Neural cell (in vitro differentiated cells): ENCODE results near the gene TTC1.

ENCODE experiments used
- EZH2 ChIP-seq: fragments of 200-600, 300-800 bp; shearing (Covaris generic), sonication (generic); IDR thresholded peaks from 2 replicates; pipeline ENCODE4 v1.6.1; 2014; ENCODE audit warnings: antibody characterized with exemption, low read length, borderline replicate concordance, mild to moderate bottlenecking; ENCODE audit not compliant: insufficient read depth, poor library complexity, severe bottlenecking
- MXI1 ChIP-seq: fragments of 450-650 bp; conservative IDR thresholded peaks from 2 replicates; pipeline ENCODE4 v1.6.1; 2014; ENCODE audit warnings: antibody characterized with exemption, mild to moderate bottlenecking; ENCODE audit not compliant: poor library complexity, severe bottlenecking
- POLR2AphosphoS5 ChIP-seq: IDR thresholded peaks from 2 replicates; pipeline ENCODE4 v1.6.1; 2012
- RAD21 ChIP-seq: fragments of 450-650 bp; conservative IDR thresholded peaks from 2 replicates; pipeline ENCODE4 v1.6.1; 2014; ENCODE audit warnings: antibody characterized with exemption, mild to moderate bottlenecking, moderate library complexity
- TF ChIP-seq, protein P1 (sequence below): fragments of 450-650 bp; IDR thresholded peaks from 2 replicates; pipeline ENCODE4 v1.5.1; 2014; ENCODE audit warnings: antibody characterized with exemption, mild to moderate bottlenecking, moderate library complexity; ENCODE audit not compliant: poor library complexity, severe bottlenecking

DNA sequence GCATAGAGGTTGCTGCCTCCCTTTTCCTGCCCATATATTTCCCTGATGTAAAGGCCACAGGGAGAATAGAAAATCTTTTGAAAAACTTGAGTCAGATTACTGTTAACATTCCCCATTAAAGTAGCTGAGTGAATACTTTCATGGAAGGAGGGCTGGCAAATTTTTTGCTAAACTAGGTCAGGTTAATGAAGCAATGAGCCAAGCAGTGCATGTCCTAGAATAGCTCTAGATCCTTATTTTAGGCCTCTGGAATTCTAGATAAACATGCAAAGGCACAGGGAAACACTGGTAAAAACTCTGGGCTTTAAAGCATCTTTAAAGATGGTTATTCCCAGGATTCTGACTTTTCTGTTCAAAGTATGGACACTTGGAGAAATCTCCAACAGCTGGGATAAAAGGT, 27.9 kb downstream of the TTC1 start:
- TF ChIP-seq MXI1 (no peak), POLR2AphosphoS5 (no peak), EZH2 (no peak), RAD21 (no peak)
- TF ChIP-seq, protein P1, sequence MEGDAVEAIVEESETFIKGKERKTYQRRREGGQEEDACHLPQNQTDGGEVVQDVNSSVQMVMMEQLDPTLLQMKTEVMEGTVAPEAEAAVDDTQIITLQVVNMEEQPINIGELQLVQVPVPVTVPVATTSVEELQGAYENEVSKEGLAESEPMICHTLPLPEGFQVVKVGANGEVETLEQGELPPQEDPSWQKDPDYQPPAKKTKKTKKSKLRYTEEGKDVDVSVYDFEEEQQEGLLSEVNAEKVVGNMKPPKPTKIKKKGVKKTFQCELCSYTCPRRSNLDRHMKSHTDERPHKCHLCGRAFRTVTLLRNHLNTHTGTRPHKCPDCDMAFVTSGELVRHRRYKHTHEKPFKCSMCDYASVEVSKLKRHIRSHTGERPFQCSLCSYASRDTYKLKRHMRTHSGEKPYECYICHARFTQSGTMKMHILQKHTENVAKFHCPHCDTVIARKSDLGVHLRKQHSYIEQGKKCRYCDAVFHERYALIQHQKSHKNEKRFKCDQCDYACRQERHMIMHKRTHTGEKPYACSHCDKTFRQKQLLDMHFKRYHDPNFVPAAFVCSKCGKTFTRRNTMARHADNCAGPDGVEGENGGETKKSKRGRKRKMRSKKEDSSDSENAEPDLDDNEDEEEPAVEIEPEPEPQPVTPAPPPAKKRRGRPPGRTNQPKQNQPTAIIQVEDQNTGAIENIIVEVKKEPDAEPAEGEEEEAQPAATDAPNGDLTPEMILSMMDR: no peak
